HepG2 (cell line): ENCODE data around the gene C2orf76. TPM values are rescaled to one million over a fixed set of nuclear protein-coding genes. Genes with fewer than 3 reads are reported as not detected.

ENCODE experiments used
- ATF7-NPFF ChIP-seq: sonication (generic); formaldehyde crosslinking; IDR thresholded peaks from 2 replicates; pipeline ENCODE4 v1.8.1; 2023; ENCODE audit warnings: mild to moderate bottlenecking, low read depth, missing genetic modification reagents, moderate library complexity
- CENPX ChIP-seq: sonication (generic); formaldehyde crosslinking; IDR thresholded peaks from 2 replicates; pipeline ENCODE4 v1.9.0; 2021; ENCODE audit warnings: mild to moderate bottlenecking, missing genetic modification reagents, moderate library complexity
- GLI4 ChIP-seq: sonication (generic); formaldehyde crosslinking; IDR thresholded peaks from 2 replicates; pipeline ENCODE4 v1.5.1; 2020; ENCODE audit warnings: missing genetic modification reagents, mild to moderate bottlenecking, moderate library complexity, borderline replicate concordance
- GTF2F1 ChIP-seq: fragments of 150-350 bp; IDR thresholded peaks from 2 replicates; pipeline ENCODE4 v1.6.1; 2014; ENCODE audit warnings: low read length
- HNF4G ChIP-seq, 2 experiments: sonication (generic) in 1 of 2; formaldehyde crosslinking in 1 of 2; IDR thresholded peaks; 2 replicates each; pipeline versions ENCODE4 v1.4.0 to v1.6.1; 2011 to 2020; ENCODE audit warnings: borderline replicate concordance in 2 of 2, low read depth in 2 of 2, mild to moderate bottlenecking in 2 of 2, low read length in 1 of 2, missing genetic modification reagents in 1 of 2, moderate library complexity in 1 of 2
- HOXA7 ChIP-seq: sonication (generic); formaldehyde crosslinking; IDR thresholded peaks from 2 replicates; pipeline ENCODE4 v1.8.1; 2022; ENCODE audit warnings: mild to moderate bottlenecking, missing genetic modification reagents, moderate library complexity
- KLF6 ChIP-seq: IDR thresholded peaks from 2 replicates; pipeline ENCODE4 v1.8.0; 2016; ENCODE audit warnings: missing biosample characterization, missing genetic modification reagents
- MTF2 ChIP-seq: sonication (generic); formaldehyde crosslinking; IDR thresholded peaks from 2 replicates; pipeline ENCODE4 v1.5.0; 2020; ENCODE audit warnings: missing genetic modification reagents, borderline replicate concordance
- MZF1 ChIP-seq: sonication (generic); formaldehyde crosslinking; IDR thresholded peaks from 2 replicates; pipeline ENCODE4 v1.8.1; 2023; ENCODE audit warnings: mild to moderate bottlenecking, missing genetic modification reagents, borderline replicate concordance
- RAD51 ChIP-seq: fragments of 450-650 bp; IDR thresholded peaks from 2 replicates; pipeline ENCODE4 v1.6.1; 2016; ENCODE audit warnings: borderline replicate concordance
- SAP130 ChIP-seq: IDR thresholded peaks from 2 replicates; pipeline ENCODE4 v1.6.1; 2016; ENCODE audit warnings: low read depth
- SOX13 ChIP-seq, 3 experiments: fragments of 450-650 bp in 1 of 3; sonication (generic) in 1 of 3; formaldehyde crosslinking in 1 of 3; IDR thresholded peaks in 2 of 3; conservative IDR thresholded peaks in 1 of 3; 2 replicates each; pipeline versions ENCODE4 v1.5.0 to v1.6.1; 2016 to 2020; ENCODE audit warnings: antibody characterized with exemption in 1 of 3, mild to moderate bottlenecking in 1 of 3, missing compliant biosample characterization in 1 of 3, missing genetic modification reagents in 1 of 3, moderate library complexity in 1 of 3
- ZBTB8A ChIP-seq: sonication (generic); formaldehyde crosslinking; IDR thresholded peaks from 2 replicates; pipeline ENCODE4 v1.4.0; 2020; ENCODE audit warnings: mild to moderate bottlenecking, low read depth, missing genetic modification reagents, borderline replicate concordance
- ZNF44 ChIP-seq: sonication (generic); formaldehyde crosslinking; IDR thresholded peaks from 2 replicates; pipeline ENCODE4 v1.5.1; 2020; ENCODE audit warnings: mild to moderate bottlenecking, missing genetic modification reagents
- ZNF550 ChIP-seq: sonication (generic); formaldehyde crosslinking; IDR thresholded peaks from 2 replicates; pipeline ENCODE4 v1.4.0; 2020; ENCODE audit warnings: mild to moderate bottlenecking, missing genetic modification reagents, borderline replicate concordance
- ZNF552 ChIP-seq: sonication (generic); formaldehyde crosslinking; IDR thresholded peaks from 2 replicates; pipeline ENCODE4 v1.9.0; 2022; ENCODE audit warnings: missing genetic modification reagents, mild to moderate bottlenecking, borderline replicate concordance
- ZNF615 ChIP-seq: sonication (generic); formaldehyde crosslinking; IDR thresholded peaks from 2 replicates; pipeline ENCODE4 v1.5.0; 2020; ENCODE audit warnings: mild to moderate bottlenecking, missing genetic modification reagents, borderline replicate concordance
- ZNF672 ChIP-seq: sonication (generic); formaldehyde crosslinking; IDR thresholded peaks from 2 replicates; pipeline ENCODE4 v1.8.1; 2022; ENCODE audit warnings: missing genetic modification reagents
- ZSCAN31 ChIP-seq: sonication (generic); formaldehyde crosslinking; IDR thresholded peaks from 2 replicates; pipeline ENCODE4 v1.5.0; 2020; ENCODE audit warnings: low read depth, mild to moderate bottlenecking, missing genetic modification reagents
- polyA plus RNA-seq, 8 experiments: library from polyadenylated mRNA; depleted of rRNA in 3 of 8; stranded (reverse) in 7 of 8; unstranded in 1 of 8; fragments of >200 nt; fragmentation: Illumina TruSeq in 4 of 8; extraction: Trizol in 4 of 8; gene quantifications; 2 replicates each; pipeline versions ENCODE4 v1.2.1 to v1.2.3, GENCODE V29; 2011 to 2016; ENCODE audit warnings: low read depth in 4 of 8, missing spikeins in 1 of 8, mixed read lengths in 1 of 8; ENCODE audit not compliant: insufficient read depth in 1 of 8
- total RNA-seq, 5 experiments: library from RNA; depleted of rRNA; stranded (reverse); fragments of >200 nt; fragmentation: Illumina TruSeq; extraction: Trizol; gene quantifications; 2 replicates each; pipeline ENCODE4 v1.2.3, GENCODE V29; 2016; ENCODE audit warnings: low read depth in 1 of 5
- TF ChIP-seq, protein P1 (sequence below): sonication (generic); formaldehyde crosslinking; IDR thresholded peaks from 2 replicates; pipeline ENCODE4 v1.9.0; 2021; ENCODE audit warnings: missing genetic modification reagents, borderline replicate concordance
- TF ChIP-seq, protein P2 (sequence below): IDR thresholded peaks from 2 replicates; pipeline ENCODE4 v1.4.0; 2020; ENCODE audit warnings: mild to moderate bottlenecking, missing genetic modification reagents

C2orf76 gene
- total and polyA plus RNA-seq, 2 of the 13 experiments (the other 11 are each of a cell fraction or from before 2014, with no cell fraction given), result 7.7 to 8.5 TPM

DNA sequence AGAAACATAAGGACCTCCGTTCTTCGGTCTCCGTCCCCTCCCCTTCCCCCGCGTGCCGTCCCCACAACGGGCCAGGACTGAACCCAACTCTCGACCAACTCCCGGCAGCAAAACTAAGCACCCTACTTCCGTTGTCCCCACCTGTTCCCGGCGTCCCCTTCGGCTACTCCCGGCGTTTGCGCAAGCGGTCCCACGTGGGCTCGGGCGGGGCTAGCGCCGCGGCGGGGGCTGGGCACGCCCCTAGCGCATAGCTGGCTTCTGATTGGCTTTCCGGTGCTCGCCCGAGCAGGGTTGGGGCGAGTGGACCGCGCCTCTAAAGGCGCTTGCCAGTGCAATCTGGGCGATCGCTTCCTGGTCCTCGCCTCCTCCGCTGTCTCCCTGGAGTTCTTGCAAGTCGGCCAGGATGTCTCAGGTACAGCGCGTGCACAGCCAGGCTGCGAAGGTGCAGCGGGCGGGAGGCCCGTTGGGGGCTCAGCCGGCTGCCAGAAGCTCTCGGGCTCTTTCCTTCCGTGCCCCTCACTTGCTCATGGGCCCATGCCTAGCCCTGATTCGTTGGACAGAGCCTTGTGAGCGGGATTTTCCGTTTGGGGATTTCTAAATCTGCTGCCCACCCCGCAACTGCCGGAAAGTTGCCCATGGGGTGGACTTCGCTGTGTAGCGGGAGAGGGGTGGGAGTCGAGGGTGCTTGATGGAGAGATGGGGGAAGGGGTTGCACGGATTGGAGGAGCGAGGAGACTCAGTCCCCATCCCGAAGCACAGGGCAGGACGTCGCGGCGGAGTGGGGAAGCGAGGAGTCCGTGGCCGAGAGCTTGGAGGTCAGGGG is at the start of gene C2orf76, which contains the start of gene DBI (continued):
- TF ChIP-seq HNF4G (IDR thresholded peaks at IDR 0.05; ENCODE audit: borderline replicate concordance, low read depth, low read length), result 0 out of 2 replicates have a peak, but pooled peaks have one; percentile 29
- no peak for TF ChIP-seq HNF4G (CRISPR knock-in tag; IDR thresholded peaks at IDR 0.05; ENCODE audit: borderline replicate concordance, low read depth)
- no peak for TF ChIP-seq ZNF550 (CRISPR knock-in tag)
- no peak for TF ChIP-seq SOX13 (IDR thresholded peaks at IDR 0.05)
- peak in 1 of 2 experiments; percentile 83; a peak in 2 of 4 replicates for TF ChIP-seq SOX13 (CRISPR knock-in tag; conservative IDR thresholded peaks at IDR 0.05 in 1 of 2, IDR thresholded peaks at IDR 0.05 in 1 of 2)
- 0 out of 2 replicates have a peak, but pooled peaks have one; percentile 35 for TF ChIP-seq GTF2F1
- no peak; the same call in 1 of the 2 replicates for TF ChIP-seq ZNF615 (CRISPR knock-in tag)
- TF ChIP-seq HOXA7 (CRISPR knock-in tag), result 0 out of 2 replicates have a peak, but pooled peaks have one; percentile 88
- TF ChIP-seq RAD51, result peak; percentile 66
- no peak; the same call in 1 of the 2 replicates for TF ChIP-seq ZNF44 (CRISPR knock-in tag)
- peak; percentile 93 for TF ChIP-seq ATF7-NPFF
- TF ChIP-seq, protein P1, sequence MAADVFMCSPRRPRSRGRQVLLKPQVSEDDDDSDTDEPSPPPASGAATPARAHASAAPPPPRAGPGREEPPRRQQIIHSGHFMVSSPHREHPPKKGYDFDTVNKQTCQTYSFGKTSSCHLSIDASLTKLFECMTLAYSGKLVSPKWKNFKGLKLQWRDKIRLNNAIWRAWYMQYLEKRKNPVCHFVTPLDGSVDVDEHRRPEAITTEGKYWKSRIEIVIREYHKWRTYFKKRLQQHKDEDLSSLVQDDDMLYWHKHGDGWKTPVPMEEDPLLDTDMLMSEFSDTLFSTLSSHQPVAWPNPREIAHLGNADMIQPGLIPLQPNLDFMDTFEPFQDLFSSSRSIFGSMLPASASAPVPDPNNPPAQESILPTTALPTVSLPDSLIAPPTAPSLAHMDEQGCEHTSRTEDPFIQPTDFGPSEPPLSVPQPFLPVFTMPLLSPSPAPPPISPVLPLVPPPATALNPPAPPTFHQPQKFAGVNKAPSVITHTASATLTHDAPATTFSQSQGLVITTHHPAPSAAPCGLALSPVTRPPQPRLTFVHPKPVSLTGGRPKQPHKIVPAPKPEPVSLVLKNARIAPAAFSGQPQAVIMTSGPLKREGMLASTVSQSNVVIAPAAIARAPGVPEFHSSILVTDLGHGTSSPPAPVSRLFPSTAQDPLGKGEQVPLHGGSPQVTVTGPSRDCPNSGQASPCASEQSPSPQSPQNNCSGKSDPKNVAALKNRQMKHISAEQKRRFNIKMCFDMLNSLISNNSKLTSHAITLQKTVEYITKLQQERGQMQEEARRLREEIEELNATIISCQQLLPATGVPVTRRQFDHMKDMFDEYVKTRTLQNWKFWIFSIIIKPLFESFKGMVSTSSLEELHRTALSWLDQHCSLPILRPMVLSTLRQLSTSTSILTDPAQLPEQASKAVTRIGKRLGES, result peak; percentile 60; the same call in 1 of the 2 replicates
- peak; percentile 99 for TF ChIP-seq GLI4 (CRISPR knock-in tag)
- peak; percentile 98 for TF ChIP-seq KLF6 (CRISPR knock-in tag)
- peak; percentile 99 for TF ChIP-seq SAP130 (CRISPR knock-in tag)
- no peak; the same call in 1 of the 2 replicates for TF ChIP-seq ZNF672
- no peak for TF ChIP-seq CENPX (CRISPR knock-in tag)
- TF ChIP-seq, protein P2, sequence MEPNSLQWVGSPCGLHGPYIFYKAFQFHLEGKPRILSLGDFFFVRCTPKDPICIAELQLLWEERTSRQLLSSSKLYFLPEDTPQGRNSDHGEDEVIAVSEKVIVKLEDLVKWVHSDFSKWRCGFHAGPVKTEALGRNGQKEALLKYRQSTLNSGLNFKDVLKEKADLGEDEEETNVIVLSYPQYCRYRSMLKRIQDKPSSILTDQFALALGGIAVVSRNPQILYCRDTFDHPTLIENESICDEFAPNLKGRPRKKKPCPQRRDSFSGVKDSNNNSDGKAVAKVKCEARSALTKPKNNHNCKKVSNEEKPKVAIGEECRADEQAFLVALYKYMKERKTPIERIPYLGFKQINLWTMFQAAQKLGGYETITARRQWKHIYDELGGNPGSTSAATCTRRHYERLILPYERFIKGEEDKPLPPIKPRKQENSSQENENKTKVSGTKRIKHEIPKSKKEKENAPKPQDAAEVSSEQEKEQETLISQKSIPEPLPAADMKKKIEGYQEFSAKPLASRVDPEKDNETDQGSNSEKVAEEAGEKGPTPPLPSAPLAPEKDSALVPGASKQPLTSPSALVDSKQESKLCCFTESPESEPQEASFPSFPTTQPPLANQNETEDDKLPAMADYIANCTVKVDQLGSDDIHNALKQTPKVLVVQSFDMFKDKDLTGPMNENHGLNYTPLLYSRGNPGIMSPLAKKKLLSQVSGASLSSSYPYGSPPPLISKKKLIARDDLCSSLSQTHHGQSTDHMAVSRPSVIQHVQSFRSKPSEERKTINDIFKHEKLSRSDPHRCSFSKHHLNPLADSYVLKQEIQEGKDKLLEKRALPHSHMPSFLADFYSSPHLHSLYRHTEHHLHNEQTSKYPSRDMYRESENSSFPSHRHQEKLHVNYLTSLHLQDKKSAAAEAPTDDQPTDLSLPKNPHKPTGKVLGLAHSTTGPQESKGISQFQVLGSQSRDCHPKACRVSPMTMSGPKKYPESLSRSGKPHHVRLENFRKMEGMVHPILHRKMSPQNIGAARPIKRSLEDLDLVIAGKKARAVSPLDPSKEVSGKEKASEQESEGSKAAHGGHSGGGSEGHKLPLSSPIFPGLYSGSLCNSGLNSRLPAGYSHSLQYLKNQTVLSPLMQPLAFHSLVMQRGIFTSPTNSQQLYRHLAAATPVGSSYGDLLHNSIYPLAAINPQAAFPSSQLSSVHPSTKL, result peak; percentile 83
- peak; percentile 90 for TF ChIP-seq ZSCAN31 (CRISPR knock-in tag)
- TF ChIP-seq MTF2, result peak; percentile 22; the same call in 1 of the 2 replicates
- peak; percentile 87; the same call in 1 of the 2 replicates for TF ChIP-seq ZNF552
- peak; percentile 60; the same call in 1 of the 2 replicates for TF ChIP-seq MZF1 (CRISPR knock-in tag)
- TF ChIP-seq ZBTB8A (CRISPR knock-in tag), result no peak; the same call in 1 of the 2 replicates
